ENCODE data around the gene MTCL1.

- TF ChIP-seq, protein P1, sequence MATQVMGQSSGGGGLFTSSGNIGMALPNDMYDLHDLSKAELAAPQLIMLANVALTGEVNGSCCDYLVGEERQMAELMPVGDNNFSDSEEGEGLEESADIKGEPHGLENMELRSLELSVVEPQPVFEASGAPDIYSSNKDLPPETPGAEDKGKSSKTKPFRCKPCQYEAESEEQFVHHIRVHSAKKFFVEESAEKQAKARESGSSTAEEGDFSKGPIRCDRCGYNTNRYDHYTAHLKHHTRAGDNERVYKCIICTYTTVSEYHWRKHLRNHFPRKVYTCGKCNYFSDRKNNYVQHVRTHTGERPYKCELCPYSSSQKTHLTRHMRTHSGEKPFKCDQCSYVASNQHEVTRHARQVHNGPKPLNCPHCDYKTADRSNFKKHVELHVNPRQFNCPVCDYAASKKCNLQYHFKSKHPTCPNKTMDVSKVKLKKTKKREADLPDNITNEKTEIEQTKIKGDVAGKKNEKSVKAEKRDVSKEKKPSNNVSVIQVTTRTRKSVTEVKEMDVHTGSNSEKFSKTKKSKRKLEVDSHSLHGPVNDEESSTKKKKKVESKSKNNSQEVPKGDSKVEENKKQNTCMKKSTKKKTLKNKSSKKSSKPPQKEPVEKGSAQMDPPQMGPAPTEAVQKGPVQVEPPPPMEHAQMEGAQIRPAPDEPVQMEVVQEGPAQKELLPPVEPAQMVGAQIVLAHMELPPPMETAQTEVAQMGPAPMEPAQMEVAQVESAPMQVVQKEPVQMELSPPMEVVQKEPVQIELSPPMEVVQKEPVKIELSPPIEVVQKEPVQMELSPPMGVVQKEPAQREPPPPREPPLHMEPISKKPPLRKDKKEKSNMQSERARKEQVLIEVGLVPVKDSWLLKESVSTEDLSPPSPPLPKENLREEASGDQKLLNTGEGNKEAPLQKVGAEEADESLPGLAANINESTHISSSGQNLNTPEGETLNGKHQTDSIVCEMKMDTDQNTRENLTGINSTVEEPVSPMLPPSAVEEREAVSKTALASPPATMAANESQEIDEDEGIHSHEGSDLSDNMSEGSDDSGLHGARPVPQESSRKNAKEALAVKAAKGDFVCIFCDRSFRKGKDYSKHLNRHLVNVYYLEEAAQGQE (IDR thresholded peaks at IDR 0.05; ENCODE audit: insufficient read depth in 1 of 2, low read depth in 2 of 2, low read length in 2 of 2) = no peak
- no peak for TF ChIP-seq TAF1 (IDR thresholded peaks at IDR 0.05; ENCODE audit: borderline replicate concordance, insufficient read depth, low read length)
Observed at GRCh38 chr18:8843005-8843404, 137.6 kb downstream of the MTCL1 start.

All from PFSK-1 (cell line).